Measurements from ENCODE around the gene DBNL. TPM values are rescaled to one million over a fixed set of nuclear protein-coding genes. Genes with fewer than 3 reads are reported as not detected.

The DBNL gene
- polyA plus RNA-seq, 1 donor from 2014 or later: 124 TPM

DNA sequence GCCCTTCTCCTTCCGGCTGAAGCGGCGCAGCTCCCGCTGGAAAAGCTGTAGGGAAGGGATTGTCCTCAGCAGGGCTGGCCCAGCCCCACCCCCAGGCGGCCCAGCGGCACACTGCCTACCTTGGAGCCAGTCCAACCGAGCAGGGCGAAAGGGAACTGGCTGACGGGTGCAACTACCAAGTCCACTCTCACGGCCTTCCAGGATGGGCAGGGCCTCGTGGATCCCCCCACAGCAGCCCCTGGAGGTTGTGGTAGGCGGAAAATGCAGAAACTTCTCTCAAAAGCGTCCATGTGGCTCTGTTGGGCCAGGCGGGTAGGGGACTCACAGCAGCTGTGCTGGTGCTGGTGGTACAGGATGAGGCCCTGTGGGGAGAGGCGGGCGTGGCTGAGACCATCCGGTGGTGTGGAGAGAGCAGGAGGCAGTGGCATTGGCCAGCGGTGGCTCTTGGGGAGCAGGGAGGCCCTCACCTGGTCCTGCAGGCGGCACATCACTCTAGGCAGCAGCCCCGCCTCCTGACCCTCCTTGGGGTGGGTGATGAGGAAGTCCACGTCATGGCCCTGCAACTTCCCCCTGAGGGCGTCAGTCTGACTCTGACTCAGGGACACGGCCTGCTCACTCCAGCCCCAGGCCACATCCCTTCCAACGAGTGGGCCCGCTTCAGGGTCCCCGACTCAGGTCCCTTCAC lies 29.3 kb downstream of the DBNL start:
- TF ChIP-seq RAD21 (conservative IDR thresholded peaks at IDR 0.05) (no peak), MXI1 (conservative IDR thresholded peaks at IDR 0.05; ENCODE audit: poor library complexity, severe bottlenecking) (no peak), SMC3 (conservative IDR thresholded peaks at IDR 0.05; ENCODE audit: poor library complexity) (no peak), EZH2 (IDR thresholded peaks at IDR 0.05; ENCODE audit: borderline replicate concordance, insufficient read depth, low read length, poor library complexity, severe bottlenecking) (no peak)
- TF ChIP-seq, protein P1, sequence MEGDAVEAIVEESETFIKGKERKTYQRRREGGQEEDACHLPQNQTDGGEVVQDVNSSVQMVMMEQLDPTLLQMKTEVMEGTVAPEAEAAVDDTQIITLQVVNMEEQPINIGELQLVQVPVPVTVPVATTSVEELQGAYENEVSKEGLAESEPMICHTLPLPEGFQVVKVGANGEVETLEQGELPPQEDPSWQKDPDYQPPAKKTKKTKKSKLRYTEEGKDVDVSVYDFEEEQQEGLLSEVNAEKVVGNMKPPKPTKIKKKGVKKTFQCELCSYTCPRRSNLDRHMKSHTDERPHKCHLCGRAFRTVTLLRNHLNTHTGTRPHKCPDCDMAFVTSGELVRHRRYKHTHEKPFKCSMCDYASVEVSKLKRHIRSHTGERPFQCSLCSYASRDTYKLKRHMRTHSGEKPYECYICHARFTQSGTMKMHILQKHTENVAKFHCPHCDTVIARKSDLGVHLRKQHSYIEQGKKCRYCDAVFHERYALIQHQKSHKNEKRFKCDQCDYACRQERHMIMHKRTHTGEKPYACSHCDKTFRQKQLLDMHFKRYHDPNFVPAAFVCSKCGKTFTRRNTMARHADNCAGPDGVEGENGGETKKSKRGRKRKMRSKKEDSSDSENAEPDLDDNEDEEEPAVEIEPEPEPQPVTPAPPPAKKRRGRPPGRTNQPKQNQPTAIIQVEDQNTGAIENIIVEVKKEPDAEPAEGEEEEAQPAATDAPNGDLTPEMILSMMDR (IDR thresholded peaks at IDR 0.05; ENCODE audit: poor library complexity, severe bottlenecking): no peak
- TF ChIP-seq, protein P2, sequence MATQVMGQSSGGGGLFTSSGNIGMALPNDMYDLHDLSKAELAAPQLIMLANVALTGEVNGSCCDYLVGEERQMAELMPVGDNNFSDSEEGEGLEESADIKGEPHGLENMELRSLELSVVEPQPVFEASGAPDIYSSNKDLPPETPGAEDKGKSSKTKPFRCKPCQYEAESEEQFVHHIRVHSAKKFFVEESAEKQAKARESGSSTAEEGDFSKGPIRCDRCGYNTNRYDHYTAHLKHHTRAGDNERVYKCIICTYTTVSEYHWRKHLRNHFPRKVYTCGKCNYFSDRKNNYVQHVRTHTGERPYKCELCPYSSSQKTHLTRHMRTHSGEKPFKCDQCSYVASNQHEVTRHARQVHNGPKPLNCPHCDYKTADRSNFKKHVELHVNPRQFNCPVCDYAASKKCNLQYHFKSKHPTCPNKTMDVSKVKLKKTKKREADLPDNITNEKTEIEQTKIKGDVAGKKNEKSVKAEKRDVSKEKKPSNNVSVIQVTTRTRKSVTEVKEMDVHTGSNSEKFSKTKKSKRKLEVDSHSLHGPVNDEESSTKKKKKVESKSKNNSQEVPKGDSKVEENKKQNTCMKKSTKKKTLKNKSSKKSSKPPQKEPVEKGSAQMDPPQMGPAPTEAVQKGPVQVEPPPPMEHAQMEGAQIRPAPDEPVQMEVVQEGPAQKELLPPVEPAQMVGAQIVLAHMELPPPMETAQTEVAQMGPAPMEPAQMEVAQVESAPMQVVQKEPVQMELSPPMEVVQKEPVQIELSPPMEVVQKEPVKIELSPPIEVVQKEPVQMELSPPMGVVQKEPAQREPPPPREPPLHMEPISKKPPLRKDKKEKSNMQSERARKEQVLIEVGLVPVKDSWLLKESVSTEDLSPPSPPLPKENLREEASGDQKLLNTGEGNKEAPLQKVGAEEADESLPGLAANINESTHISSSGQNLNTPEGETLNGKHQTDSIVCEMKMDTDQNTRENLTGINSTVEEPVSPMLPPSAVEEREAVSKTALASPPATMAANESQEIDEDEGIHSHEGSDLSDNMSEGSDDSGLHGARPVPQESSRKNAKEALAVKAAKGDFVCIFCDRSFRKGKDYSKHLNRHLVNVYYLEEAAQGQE (IDR thresholded peaks at IDR 0.05; ENCODE audit: borderline replicate concordance): no peak
- H3K79me2 ChIP-seq (replicated peaks; ENCODE audit: insufficient read depth, low read length): no peaks in the 10 kb centered on the region
- H3F3A ChIP-seq (ENCODE audit: insufficient read depth, low read length, poor library complexity, severe bottlenecking): no peaks in the 10 kb centered on the region
- no peak overlapping the region for H2AFZ ChIP-seq (ENCODE audit: low read depth, low read length)
- no peaks in the 10 kb centered on the region for H3K27me3 ChIP-seq (ENCODE audit: insufficient read depth, low read depth, low read length)
- H3K9me3 ChIP-seq (ENCODE audit: low read length): no peaks in the 10 kb centered on the region
- H3K27ac ChIP-seq (ENCODE audit: low read length): no peak overlapping the region
- H3K36me3 ChIP-seq (ENCODE audit: insufficient read depth, low read length): no peaks in the 10 kb centered on the region
- H3K4me2 ChIP-seq (ENCODE audit: low read length): no peak overlapping the region
- H3K9me2 ChIP-seq (ENCODE audit: insufficient read depth, low read length): no peaks in the 10 kb centered on the region
- no peak overlapping the region for H3K4me3 ChIP-seq (ENCODE audit: low read length)
- no peak overlapping the region for H3K9ac ChIP-seq (ENCODE audit: low read length)
- no peaks in the 10 kb centered on the region for H4K20me1 ChIP-seq (ENCODE audit: insufficient read depth)

DNA sequence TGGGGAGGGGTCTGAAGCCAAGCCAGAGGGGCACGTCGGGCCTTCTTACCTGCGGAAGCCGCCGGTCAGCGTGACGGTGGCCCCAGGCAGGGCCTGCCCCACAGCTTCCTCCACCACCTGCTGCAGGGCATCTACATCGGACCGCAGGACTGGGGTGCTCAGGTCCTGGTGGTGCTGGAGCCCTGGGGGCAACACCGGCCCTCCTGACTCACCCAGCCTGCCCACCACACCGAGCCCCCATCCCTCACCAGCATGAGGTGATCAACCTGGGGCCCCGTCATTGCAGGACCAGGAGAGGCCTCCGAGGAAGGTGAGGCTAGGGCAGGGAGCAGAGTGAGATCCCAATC lies 29.8 kb downstream of the DBNL start:
- no peak overlapping the region for H3K27ac ChIP-seq (ENCODE audit: low read length)
- H3K4me3 ChIP-seq (ENCODE audit: low read length): no peak overlapping the region
- no peaks in the 10 kb centered on the region for H3K27me3 ChIP-seq (ENCODE audit: insufficient read depth, low read depth, low read length)
- H3K9ac ChIP-seq (ENCODE audit: low read length): no peak overlapping the region
- H3K9me3 ChIP-seq (ENCODE audit: low read length): no peaks in the 10 kb centered on the region
- no peaks in the 10 kb centered on the region for H3K36me3 ChIP-seq (ENCODE audit: insufficient read depth, low read length)
- no peaks in the 10 kb centered on the region for H3F3A ChIP-seq (ENCODE audit: insufficient read depth, low read length, poor library complexity, severe bottlenecking)
- H4K20me1 ChIP-seq (ENCODE audit: insufficient read depth): no peaks in the 10 kb centered on the region
- no peaks in the 10 kb centered on the region for H3K79me2 ChIP-seq (replicated peaks; ENCODE audit: insufficient read depth, low read length)
- TF ChIP-seq EZH2 (IDR thresholded peaks at IDR 0.05; ENCODE audit: borderline replicate concordance, insufficient read depth, low read length, poor library complexity, severe bottlenecking) (no peak), SMC3 (conservative IDR thresholded peaks at IDR 0.05; ENCODE audit: poor library complexity) (no peak), EP300 (conservative IDR thresholded peaks at IDR 0.05; ENCODE audit: poor library complexity, severe bottlenecking) (no peak), TAF1 (IDR thresholded peaks at IDR 0.05; ENCODE audit: low read depth) (no peak), RAD21 (conservative IDR thresholded peaks at IDR 0.05) (no peak), POLR2AphosphoS5 (IDR thresholded peaks at IDR 0.05) (no peak), MXI1 (conservative IDR thresholded peaks at IDR 0.05; ENCODE audit: poor library complexity, severe bottlenecking) (no peak)
- TF ChIP-seq, protein P1 (IDR thresholded peaks at IDR 0.05; ENCODE audit: poor library complexity, severe bottlenecking): no peak
- TF ChIP-seq, protein P2 (IDR thresholded peaks at IDR 0.05; ENCODE audit: borderline replicate concordance): no peak
- H3K9me2 ChIP-seq (ENCODE audit: insufficient read depth, low read length): no peaks in the 10 kb centered on the region
- H2AFZ ChIP-seq (ENCODE audit: low read depth, low read length): no peak overlapping the region
- H3K4me2 ChIP-seq (ENCODE audit: low read length): no peak overlapping the region

Data from neural cell (in vitro differentiated cells).